Loucy (cell line): ENCODE measurements around the gene TRAF3IP3.

Experiments
- H2AFZ ChIP-seq: fragments of 200-600 bp; sonication (generic); 2 replicates; pipeline ENCODE4 v1.6.0; 2016; ENCODE audit warnings: antibody characterized with exemption, mild to moderate bottlenecking, low read length, moderate library complexity
- H3F3A ChIP-seq: fragments of 200-600 bp; 2 replicates; pipeline ENCODE4 v1.6.0; 2016; ENCODE audit warnings: antibody characterized with exemption, low read depth, mild to moderate bottlenecking
- H3K27me3 ChIP-seq: fragments of 200-600 bp; sonication (generic); 2 replicates; pipeline ENCODE4 v1.6.1; 2014; ENCODE audit warnings: low read length, mild to moderate bottlenecking; ENCODE audit not compliant: insufficient read depth, poor library complexity, severe bottlenecking
- H3K36me3 ChIP-seq: fragments of 200-600 bp; sonication (generic); 2 replicates; pipeline ENCODE4 v1.6.1; 2016; ENCODE audit warnings: low read length; ENCODE audit not compliant: insufficient read depth
- H3K4me1 ChIP-seq: fragments of 200-600 bp; sonication (generic); 2 replicates; pipeline ENCODE4 v1.5.1; 2014; ENCODE audit warnings: low read length, mild to moderate bottlenecking; ENCODE audit not compliant: insufficient read depth, poor library complexity, severe bottlenecking
- H3K4me2 ChIP-seq: fragments of 200-600 bp; sonication (generic); 2 replicates; pipeline ENCODE4 v1.6.0; 2014; ENCODE audit warnings: antibody characterized with exemption, low read length, low read depth, mild to moderate bottlenecking; ENCODE audit not compliant: poor library complexity, severe bottlenecking
- H3K4me3 ChIP-seq: fragments of 200-600 bp; sonication (generic); 2 replicates; pipeline ENCODE4 v1.5.1; 2014; ENCODE audit warnings: low read length, mild to moderate bottlenecking, mixed read lengths; ENCODE audit not compliant: poor library complexity, severe bottlenecking
- H3K79me2 ChIP-seq: fragments of 200-600 bp; sonication (generic); 2 replicates; pipeline ENCODE4 v1.6.1; 2014; ENCODE audit warnings: low read length; ENCODE audit not compliant: insufficient read depth
- H3K9ac ChIP-seq: fragments of 200-600 bp; sonication (generic); 2 replicates; pipeline ENCODE4 v1.6.0; 2014; ENCODE audit warnings: mild to moderate bottlenecking, low read depth, low read length, moderate library complexity; ENCODE audit not compliant: poor library complexity, severe bottlenecking
- H3K9me2 ChIP-seq: fragments of 200-600 bp; sonication (generic); replicated peaks from 2 replicates; pipeline ENCODE4 v1.6.1; 2016; ENCODE audit warnings: low read depth, low read length, mixed read lengths
- H3K9me3 ChIP-seq: fragments of 200-600 bp; sonication (generic); 2 replicates; pipeline ENCODE4 v1.6.1; 2014; ENCODE audit warnings: mild to moderate bottlenecking, antibody characterized with exemption, low read length, low read depth; ENCODE audit not compliant: insufficient read depth
- H4K20me1 ChIP-seq: fragments of 200-600 bp; sonication (generic); 2 replicates; pipeline ENCODE4 v1.6.0; 2014; ENCODE audit warnings: antibody characterized with exemption, low read length, mild to moderate bottlenecking; ENCODE audit not compliant: insufficient read depth, poor library complexity, severe bottlenecking
- EZH2phosphoT487 ChIP-seq: fragments of 200-600 bp; IDR thresholded peaks from 2 replicates; pipeline ENCODE4 v1.6.1; 2018; ENCODE audit warnings: antibody characterized with exemption, mild to moderate bottlenecking, moderate library complexity, borderline replicate concordance
- TF ChIP-seq, protein P1 (sequence below): fragments of 200-600 bp; sonication (generic); conservative IDR thresholded peaks from 2 replicates; pipeline ENCODE4 v1.5.1; 2014; ENCODE audit warnings: mild to moderate bottlenecking, antibody characterized with exemption, low read length

Gene TRAF3IP3, protein sequence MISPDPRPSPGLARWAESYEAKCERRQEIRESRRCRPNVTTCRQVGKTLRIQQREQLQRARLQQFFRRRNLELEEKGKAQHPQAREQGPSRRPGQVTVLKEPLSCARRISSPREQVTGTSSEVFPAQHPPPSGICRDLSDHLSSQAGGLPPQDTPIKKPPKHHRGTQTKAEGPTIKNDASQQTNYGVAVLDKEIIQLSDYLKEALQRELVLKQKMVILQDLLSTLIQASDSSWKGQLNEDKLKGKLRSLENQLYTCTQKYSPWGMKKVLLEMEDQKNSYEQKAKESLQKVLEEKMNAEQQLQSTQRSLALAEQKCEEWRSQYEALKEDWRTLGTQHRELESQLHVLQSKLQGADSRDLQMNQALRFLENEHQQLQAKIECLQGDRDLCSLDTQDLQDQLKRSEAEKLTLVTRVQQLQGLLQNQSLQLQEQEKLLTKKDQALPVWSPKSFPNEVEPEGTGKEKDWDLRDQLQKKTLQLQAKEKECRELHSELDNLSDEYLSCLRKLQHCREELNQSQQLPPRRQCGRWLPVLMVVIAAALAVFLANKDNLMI

DNA sequence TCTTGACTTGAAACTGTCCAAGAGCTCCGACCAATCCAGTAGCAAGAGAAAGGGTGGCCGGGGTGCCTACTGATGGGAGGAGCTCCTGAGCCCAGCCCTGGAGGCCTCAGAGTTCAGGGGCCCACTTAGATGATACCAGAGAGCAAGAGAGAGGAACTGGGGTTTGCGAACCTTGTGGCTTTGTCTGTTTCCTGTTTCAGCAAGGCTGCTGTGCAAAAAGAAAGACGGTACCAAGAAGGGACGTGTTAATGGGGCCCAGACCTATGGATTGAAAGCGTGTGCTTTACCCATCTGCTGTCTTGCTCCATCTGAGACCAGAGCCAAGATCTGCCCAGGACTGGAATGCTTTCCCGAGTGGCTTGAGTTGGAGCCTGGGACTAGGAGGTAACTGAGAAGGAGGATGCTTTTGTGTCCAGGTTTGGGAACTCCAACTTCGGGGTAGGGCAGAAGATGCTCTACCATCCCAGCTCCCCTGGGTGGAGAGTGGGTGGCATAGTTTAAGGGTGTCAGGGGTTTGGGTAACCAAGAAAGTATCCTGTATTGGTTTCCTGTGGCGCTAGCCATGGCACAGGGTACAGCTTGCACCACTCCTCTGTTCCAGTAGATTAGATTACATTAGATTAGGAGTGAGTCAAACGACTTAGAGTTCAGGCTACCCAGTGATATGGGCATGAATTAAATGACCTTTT lies at the start of gene TRAF3IP3:
Gene TRAF3IP3 (plus strand): TSS at position 128 of the 689 bp plus-strand sequence. CDS start 3,987 bp downstream, outside the sequence.
- no peaks in the 10 kb centered on the region for H3K9me3 ChIP-seq
- H3K9ac ChIP-seq: peak within 1 kb of the TSS; percentile 98
- no peak for TF ChIP-seq EZH2phosphoT487
- TF ChIP-seq, protein P1, sequence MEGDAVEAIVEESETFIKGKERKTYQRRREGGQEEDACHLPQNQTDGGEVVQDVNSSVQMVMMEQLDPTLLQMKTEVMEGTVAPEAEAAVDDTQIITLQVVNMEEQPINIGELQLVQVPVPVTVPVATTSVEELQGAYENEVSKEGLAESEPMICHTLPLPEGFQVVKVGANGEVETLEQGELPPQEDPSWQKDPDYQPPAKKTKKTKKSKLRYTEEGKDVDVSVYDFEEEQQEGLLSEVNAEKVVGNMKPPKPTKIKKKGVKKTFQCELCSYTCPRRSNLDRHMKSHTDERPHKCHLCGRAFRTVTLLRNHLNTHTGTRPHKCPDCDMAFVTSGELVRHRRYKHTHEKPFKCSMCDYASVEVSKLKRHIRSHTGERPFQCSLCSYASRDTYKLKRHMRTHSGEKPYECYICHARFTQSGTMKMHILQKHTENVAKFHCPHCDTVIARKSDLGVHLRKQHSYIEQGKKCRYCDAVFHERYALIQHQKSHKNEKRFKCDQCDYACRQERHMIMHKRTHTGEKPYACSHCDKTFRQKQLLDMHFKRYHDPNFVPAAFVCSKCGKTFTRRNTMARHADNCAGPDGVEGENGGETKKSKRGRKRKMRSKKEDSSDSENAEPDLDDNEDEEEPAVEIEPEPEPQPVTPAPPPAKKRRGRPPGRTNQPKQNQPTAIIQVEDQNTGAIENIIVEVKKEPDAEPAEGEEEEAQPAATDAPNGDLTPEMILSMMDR: no peak
- peak within 1 kb of the TSS; percentile 54 for H2AFZ ChIP-seq
- H3K79me2 ChIP-seq: peaks cover 46% of the 10 kb centered on the region
- H3K36me3 ChIP-seq: peaks cover 8% of the 10 kb centered on the region; the same call in 1 of the 2 replicates
- H3K4me2 ChIP-seq: peak within 1 kb of the TSS; percentile 100
- peaks cover 27% of the 10 kb centered on the region for H4K20me1 ChIP-seq
- H3K4me1 ChIP-seq: peaks cover 59% of the 10 kb centered on the region
- H3K9me2 ChIP-seq: no peaks in the 10 kb centered on the region
- H3K4me3 ChIP-seq: peak within 1 kb of the TSS; percentile 96
- peaks cover 14% of the 10 kb centered on the region for H3F3A ChIP-seq
- no peaks in the 10 kb centered on the region for H3K27me3 ChIP-seq

DNA sequence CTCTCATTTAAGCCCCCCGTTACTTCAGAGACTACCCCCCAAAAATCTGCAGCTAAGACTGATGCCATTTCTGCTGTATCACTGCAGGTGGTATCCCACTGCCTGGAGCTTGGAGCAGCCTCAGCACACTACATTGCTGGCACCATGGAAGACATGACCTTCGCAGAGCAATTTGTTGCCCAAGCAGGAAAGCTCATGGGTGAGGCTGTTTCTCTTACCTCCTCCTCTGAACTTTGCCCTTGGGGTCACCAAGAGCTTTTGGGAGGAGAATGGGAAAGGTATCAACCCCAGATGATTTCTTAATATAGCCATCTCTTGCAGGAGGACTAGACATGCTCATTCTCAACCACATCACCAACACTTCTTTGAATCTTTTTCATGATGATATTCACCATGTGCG lies 49.2 kb upstream of the TRAF3IP3 start:
- no peaks in the 10 kb centered on the region for H3F3A ChIP-seq
- H3K27me3 ChIP-seq: no peaks in the 10 kb centered on the region
- no peak overlapping the region for H2AFZ ChIP-seq
- H3K9me3 ChIP-seq: no peaks in the 10 kb centered on the region
- H3K9me2 ChIP-seq: no peaks in the 10 kb centered on the region
- no peaks in the 10 kb centered on the region for H4K20me1 ChIP-seq
- TF ChIP-seq, protein P1: no peak
- no peak for TF ChIP-seq EZH2phosphoT487
- no peaks in the 10 kb centered on the region for H3K79me2 ChIP-seq
- no peak overlapping the region for H3K9ac ChIP-seq
- H3K36me3 ChIP-seq: no peaks in the 10 kb centered on the region
- H3K4me2 ChIP-seq: no peak overlapping the region
- no peak overlapping the region for H3K4me3 ChIP-seq
- no peaks in the 10 kb centered on the region for H3K4me1 ChIP-seq

DNA sequence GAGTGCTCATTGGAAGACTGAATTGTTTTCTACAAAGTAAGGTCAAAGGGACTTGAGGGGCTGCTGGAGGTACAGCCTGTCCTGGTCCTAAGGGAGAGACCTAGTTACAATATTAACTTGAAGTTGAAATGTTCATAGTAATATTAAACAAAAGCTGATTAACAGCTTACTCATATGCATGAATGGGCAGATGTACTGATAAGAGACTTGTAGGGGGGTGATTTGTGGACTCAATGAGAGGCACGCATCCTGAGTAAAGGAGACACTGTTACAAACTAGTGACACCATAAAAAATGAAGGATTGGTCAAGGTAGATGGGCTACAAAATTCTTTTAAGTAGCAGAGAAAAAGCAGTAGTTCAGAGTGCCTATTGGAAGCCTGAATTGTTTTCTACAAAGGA lies 48.5 kb upstream of the TRAF3IP3 start:
- Histone ChIP-seq H3K4me1 (no peaks in the 10 kb centered on the region), H3K9me3 (no peaks in the 10 kb centered on the region), H3K36me3 (no peaks in the 10 kb centered on the region), H3K9ac (no peak overlapping the region), H3K4me2 (no peak overlapping the region), H3K4me3 (no peak overlapping the region), H3K27me3 (no peaks in the 10 kb centered on the region), H2AFZ (no peak overlapping the region), H3K79me2 (no peaks in the 10 kb centered on the region), H3K9me2 (no peaks in the 10 kb centered on the region), H3F3A (no peaks in the 10 kb centered on the region), H4K20me1 (no peaks in the 10 kb centered on the region)
- TF ChIP-seq, protein P1: no peak
- TF ChIP-seq EZH2phosphoT487: no peak
